Keratinocyte (primary cell): Measurements from ENCODE around the gene DNAH10. TPM values are rescaled to one million over a fixed set of nuclear protein-coding genes. Genes with fewer than 3 reads are reported as not detected.

Source experiments
- DNase-seq: peaks from one replicate; pipeline ENCODE4 v3.0.0-alpha.2; 2011; ENCODE audit warnings: low read depth, missing footprints, low spot score
- FAIRE-seq: peaks from 2 replicates; lab custom pipeline; 2011; peaks lifted over from hg19 to GRCh38; lab: Jason Lieb, UNC
- H2AFZ ChIP-seq: 2 replicates; pipeline ENCODE4 v1.6.0; 2012; ENCODE audit warnings: low read length, control low read depth, inconsistent platforms; ENCODE audit not compliant: control insufficient read depth
- H3K27ac ChIP-seq: 2 replicates; pipeline ENCODE4 v1.5.1; 2011; ENCODE audit warnings: low read length; ENCODE audit not compliant: control insufficient read depth, insufficient read depth
- H3K27me3 ChIP-seq: 3 replicates; pipeline ENCODE4 v1.6.0; 2011; ENCODE audit warnings: low read length; ENCODE audit not compliant: control insufficient read depth, insufficient read depth; ENCODE audit errors: extremely low read depth
- H3K36me3 ChIP-seq, 2 experiments: 2 replicates in 1 of 2; 3 replicates in 1 of 2; pipeline ENCODE4 v1.5.1; 2011; ENCODE audit warnings: low read length in 2 of 2, mild to moderate bottlenecking in 1 of 2; ENCODE audit not compliant: control insufficient read depth in 2 of 2, insufficient read depth in 2 of 2; ENCODE audit errors: extremely low read depth in 1 of 2
- H3K4me1 ChIP-seq: 3 replicates; pipeline ENCODE4 v1.5.1; 2011; ENCODE audit warnings: low read length; ENCODE audit not compliant: control insufficient read depth, insufficient read depth; ENCODE audit errors: extremely low read depth
- H3K4me2 ChIP-seq: 3 replicates; pipeline ENCODE4 v1.6.0; 2011; ENCODE audit warnings: low read depth, low read length; ENCODE audit not compliant: control insufficient read depth, insufficient read depth; ENCODE audit errors: extremely low read depth
- H3K4me3 ChIP-seq, 3 experiments: fragments of 200-600 bp in 1 of 3; sonication (generic) in 1 of 3; 2 replicates in 2 of 3; 3 replicates in 1 of 3; pipeline ENCODE4 v1.5.1; 2011 to 2016; ENCODE audit warnings: low read length in 3 of 3, mild to moderate bottlenecking in 3 of 3, control low read depth in 2 of 3, inconsistent platforms in 1 of 3, low read depth in 1 of 3, mixed read lengths in 1 of 3, mixed run types in 1 of 3, moderate library complexity in 1 of 3; ENCODE audit not compliant: control insufficient read depth in 2 of 3, insufficient read depth in 2 of 3; ENCODE audit errors: extremely low read depth in 1 of 3
- H3K79me2 ChIP-seq: 2 replicates; pipeline ENCODE4 v1.6.0; 2012; ENCODE audit warnings: low read length; ENCODE audit not compliant: control insufficient read depth, insufficient read depth
- H3K9ac ChIP-seq: 3 replicates; pipeline ENCODE4 v1.6.0; 2011; ENCODE audit warnings: low read length; ENCODE audit not compliant: control insufficient read depth, insufficient read depth; ENCODE audit errors: extremely low read depth
- H3K9me1 ChIP-seq: 3 replicates; pipeline ENCODE4 v1.6.0; 2011; ENCODE audit warnings: low read length; ENCODE audit not compliant: control insufficient read depth, insufficient read depth; ENCODE audit errors: extremely low read depth
- H3K9me3 ChIP-seq: 2 replicates; pipeline ENCODE4 v1.5.1; 2012; ENCODE audit warnings: low read depth, low read length; ENCODE audit not compliant: control insufficient read depth
- H4K20me1 ChIP-seq: 3 replicates; pipeline ENCODE4 v1.6.0; 2011; ENCODE audit warnings: low read length; ENCODE audit not compliant: control insufficient read depth, insufficient read depth; ENCODE audit errors: extremely low read depth
- CTCF ChIP-seq, 3 experiments: IDR thresholded peaks in 1 of 3; conservative IDR thresholded peaks in 1 of 3; optimal IDR thresholded peaks in 1 of 3; 2 replicates in 2 of 3; 3 replicates in 1 of 3; pipeline versions ENCODE3 to v1.5.1; 2011; ENCODE audit warnings: low read length in 3 of 3, mild to moderate bottlenecking in 3 of 3, moderate library complexity in 2 of 3, control low read depth in 1 of 3, inconsistent platforms in 1 of 3; ENCODE audit not compliant: insufficient read depth in 2 of 3; ENCODE audit errors: extremely low read depth in 1 of 3
- EZH2 ChIP-seq: IDR thresholded peaks from one replicate; pipeline ENCODE4 v1.6.1; 2012; ENCODE audit warnings: inconsistent platforms, mild to moderate bottlenecking, low read length, moderate library complexity
- dilution Hi-C: fragments of 300-500 bp; cut with MboI; formaldehyde crosslinking; loops from one replicate; pipeline ENCODE4 v1.7.0; 2020; ENCODE audit warnings: low sequenced_read_pairs; ENCODE audit not compliant: extremely low pct_ligation_motif_present
- polyA plus RNA-seq, 5 experiments: library from polyadenylated mRNA; depleted of rRNA in 3 of 5; stranded (reverse) in 3 of 5; stranded (forward) in 1 of 5; unstranded in 1 of 5; fragments of >200 nt; gene quantifications; 1 replicate in 1 of 5; 2 replicates in 3 of 5; 3 replicates in 1 of 5; pipeline versions ENCODE4 v1.2.1 to v1.2.3, GENCODE V29; 2011 to 2012; ENCODE audit warnings: missing spikeins in 2 of 5, low read depth in 1 of 5, low replicate concordance in 1 of 5

DNAH10 gene
- polyA plus RNA-seq, 1 donor (not counting 4 experiments of a cell fraction or from before 2014, with no cell fraction given), result 0.08 TPM

GRCh38 chr12:123896767-123897166, 134.7 kb downstream of the DNAH10 start:
- no peaks in the 10 kb centered on the region for H4K20me1 ChIP-seq
- dilution Hi-C loops, result no loop called here
- H3K4me1 ChIP-seq, result no peaks in the 10 kb centered on the region
- peaks cover 20% of the 10 kb centered on the region for H3K27me3 ChIP-seq
- H3K36me3 ChIP-seq, result no peaks in the 10 kb centered on the region
- H3K9me3 ChIP-seq, result no peaks in the 10 kb centered on the region
- H3K27ac ChIP-seq, result no peak overlapping the region
- no peak for DNase-seq
- no peaks in the 10 kb centered on the region for H3K79me2 ChIP-seq
- FAIRE-seq, result no peak
- H3K4me3 ChIP-seq, result no peak overlapping the region
- no peak overlapping the region for H3K4me2 ChIP-seq
- no peak overlapping the region for H3K9ac ChIP-seq
- no peaks in the 10 kb centered on the region for H3K9me1 ChIP-seq
- TF ChIP-seq CTCF (optimal IDR thresholded peaks at IDR 0.05 in 1 of 3, IDR thresholded peaks at IDR 0.05 in 1 of 3, conservative IDR thresholded peaks at IDR 0.05 in 1 of 3; ENCODE audit: extremely low read depth in 1 of 3, insufficient read depth in 2 of 3, low read length in 3 of 3), result no peak
- no peak for TF ChIP-seq EZH2
- H2AFZ ChIP-seq, result no peak overlapping the region

- H3K9ac ChIP-seq, result no peak overlapping the region
- H2AFZ ChIP-seq, result no peak overlapping the region
- no peak overlapping the region for H3K27ac ChIP-seq
- no peak for DNase-seq
- H4K20me1 ChIP-seq, result no peaks in the 10 kb centered on the region
- no peaks in the 10 kb centered on the region for H3K79me2 ChIP-seq
- no peaks in the 10 kb centered on the region for H3K9me1 ChIP-seq
- H3K4me1 ChIP-seq, result no peaks in the 10 kb centered on the region
- no peak overlapping the region for H3K4me2 ChIP-seq
- no peaks in the 10 kb centered on the region for H3K36me3 ChIP-seq
- H3K27me3 ChIP-seq, result peaks cover 20% of the 10 kb centered on the region
- dilution Hi-C loops, result no loop called here
- FAIRE-seq, result no peak
- TF ChIP-seq EZH2, result no peak
- no peak for TF ChIP-seq CTCF (optimal IDR thresholded peaks at IDR 0.05 in 1 of 3, IDR thresholded peaks at IDR 0.05 in 1 of 3, conservative IDR thresholded peaks at IDR 0.05 in 1 of 3; ENCODE audit: extremely low read depth in 1 of 3, insufficient read depth in 2 of 3, low read length in 3 of 3)
- H3K9me3 ChIP-seq, result no peaks in the 10 kb centered on the region
- H3K4me3 ChIP-seq, result no peak overlapping the region
Measured at GRCh38 chr12:123897221-123897620, 135.1 kb downstream of the DNAH10 start.
